Pancreas (tissue), 10 donors: ENCODE results near the gene IRF4. TPM values are rescaled to one million over a fixed set of nuclear protein-coding genes. Genes with fewer than 3 reads are reported as not detected.

Experiments
- ATAC-seq, 4 donors: fragments of 200-7000 bp; cut with Tn5 transposase; one replicate each; pipeline versions ENCODE4 v1.8.0 to v1.9.1; 2020; ENCODE audit warnings: mild to moderate bottlenecking in 4 of 4, moderate library complexity in 4 of 4
- DNase-seq, 6 donors: peaks; one replicate each; pipeline ENCODE4 v3.0.0-alpha.2; 2020
- FAIRE-seq: peaks from 2 replicates; lab custom pipeline; 2012; peaks lifted over from hg19 to GRCh38; lab: Jason Lieb, UNC
- H3K27ac ChIP-seq, 4 donors: fragments of 200-600 bp; sonication (generic); 1 replicate in 3 of 4; 2 replicates in 1 of 4; pipeline versions ENCODE4 v1.5.0 to v1.8.0; 2020
- H3K27me3 ChIP-seq, 4 donors: fragments of 200-600 bp; one replicate each; pipeline ENCODE4 v1.8.0; 2021
- H3K36me3 ChIP-seq, 3 donors: fragments of 200-600 bp; sonication (generic) in 1 of 3; one replicate each; pipeline versions ENCODE4 v1.5.0 to v1.8.0; 2020 to 2021
- H3K4me1 ChIP-seq, 3 donors: fragments of 200-600 bp; one replicate each; pipeline ENCODE4 v1.8.0; 2021
- H3K4me3 ChIP-seq, 4 donors: fragments of 200-600 bp; sonication (generic) in 2 of 4; one replicate each; pipeline versions ENCODE4 v1.5.0 to v1.8.0; 2020 to 2021
- H3K9me3 ChIP-seq, 4 donors: fragments of 200-600 bp; one replicate each; pipeline ENCODE4 v1.8.0; 2021
- WGBS, 2 donors: extraction: QIAGEN DNeasy Blood & Tissue Kit; methylation state at CpG; one replicate each; pipeline ENCODE4 v1.1.7; 2013; 5-methylcytosine and 5-hydroxymethylcytosine counted together
- intact Hi-C, 3 donors: fragments of 100-400 bp; cut with DNase I; formaldehyde crosslinking; loops; one replicate each; pipeline versions ENCODE4 v1.11.1 to v1.14.2; 2022
- polyA plus RNA-seq, 2 donors: library from polyadenylated mRNA; stranded (reverse); fragments of 200-250 nt; gene quantifications; one replicate each; pipeline ENCODE4 v1.2.3, GENCODE V29; 2013
- total RNA-seq, 6 donors: library from RNA; stranded (reverse); fragmentation: NEBNext Ultra II Directional in 4 of 6; extraction: Animal tissue kit (Norgen Biotek cat#: 25700) in 4 of 6; gene quantifications; one replicate each; pipeline versions ENCODE4 v1.2.1 to v1.2.4, GENCODE V29; 2021 to 2023
- TF ChIP-seq, protein P1 (sequence below), 4 donors: fragments of 200-600 bp; sonication (generic) in 3 of 4; IDR thresholded peaks; one replicate each; pipeline versions ENCODE4 v1.5.0 to v1.8.0; 2021; ENCODE audit warnings: antibody characterized with exemption in 4 of 4
- donor health status: healthy with polysubstance abuse.
- donor health status: DM: no; HTN: no; CAD: no; lungs with moderate emphysema.
- donor health status: DM: no; HTN: no; CAD: no.
- donor health status: control.
- donor health status: control.
- donor health status: Bipolar disorder and iron deficiency.
- donor health status: DM: yes; HTN: yes; CAD: no.
- donor health status: DM: no; HTN: no; CAD: no.
- donor health status: DM: no; HTN: no; CAD: no.
- donor health status: DM: yes; HTN: yes; CAD: no.

The IRF4 gene
- total and polyA plus RNA-seq, 8 donors, result 0.04 to 3.8 (median 0.44) TPM

DNA sequence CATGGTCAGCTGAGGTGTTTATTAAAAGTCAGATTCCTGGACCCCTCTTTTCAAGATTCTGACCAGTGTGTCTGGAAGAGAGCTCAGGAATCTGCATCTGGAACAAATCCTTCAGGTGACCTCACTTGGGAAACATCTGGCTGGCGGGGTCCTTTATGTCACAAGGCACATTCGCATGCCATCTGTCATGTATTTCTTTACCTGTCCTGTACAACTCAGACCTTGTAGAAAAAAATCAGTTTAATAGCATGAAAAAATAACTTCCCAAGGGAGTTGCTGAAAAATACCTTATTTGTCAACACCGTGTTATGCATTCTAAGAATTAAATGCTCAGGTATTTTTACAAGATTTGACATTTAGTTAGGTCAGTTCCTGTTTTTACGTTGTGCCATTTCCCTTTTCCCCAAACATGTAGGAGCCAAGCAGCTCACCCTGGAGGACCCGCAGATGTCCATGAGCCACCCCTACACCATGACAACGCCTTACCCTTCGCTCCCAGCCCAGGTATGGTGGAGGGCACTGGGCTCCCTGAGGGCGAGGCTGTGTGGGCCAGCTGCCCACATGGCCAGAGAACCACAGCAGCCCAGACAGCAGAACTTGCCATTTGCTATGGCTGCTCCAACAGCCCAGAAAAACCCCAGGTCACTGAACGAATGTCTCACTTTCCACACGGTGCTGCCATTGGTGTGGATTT is 4.0 kb downstream of the IRF4 start:
- H3K27me3 ChIP-seq, result peaks cover 0 to 40% (median 7%) of the 10 kb centered on the region in 4 donors
- no peak for FAIRE-seq

GRCh38 chr6:396126-396520 is 4.6 kb downstream of the IRF4 start:
- TF ChIP-seq, protein P1, sequence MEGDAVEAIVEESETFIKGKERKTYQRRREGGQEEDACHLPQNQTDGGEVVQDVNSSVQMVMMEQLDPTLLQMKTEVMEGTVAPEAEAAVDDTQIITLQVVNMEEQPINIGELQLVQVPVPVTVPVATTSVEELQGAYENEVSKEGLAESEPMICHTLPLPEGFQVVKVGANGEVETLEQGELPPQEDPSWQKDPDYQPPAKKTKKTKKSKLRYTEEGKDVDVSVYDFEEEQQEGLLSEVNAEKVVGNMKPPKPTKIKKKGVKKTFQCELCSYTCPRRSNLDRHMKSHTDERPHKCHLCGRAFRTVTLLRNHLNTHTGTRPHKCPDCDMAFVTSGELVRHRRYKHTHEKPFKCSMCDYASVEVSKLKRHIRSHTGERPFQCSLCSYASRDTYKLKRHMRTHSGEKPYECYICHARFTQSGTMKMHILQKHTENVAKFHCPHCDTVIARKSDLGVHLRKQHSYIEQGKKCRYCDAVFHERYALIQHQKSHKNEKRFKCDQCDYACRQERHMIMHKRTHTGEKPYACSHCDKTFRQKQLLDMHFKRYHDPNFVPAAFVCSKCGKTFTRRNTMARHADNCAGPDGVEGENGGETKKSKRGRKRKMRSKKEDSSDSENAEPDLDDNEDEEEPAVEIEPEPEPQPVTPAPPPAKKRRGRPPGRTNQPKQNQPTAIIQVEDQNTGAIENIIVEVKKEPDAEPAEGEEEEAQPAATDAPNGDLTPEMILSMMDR (IDR thresholded peaks at IDR 0.05), result no peak
- Histone ChIP-seq H3K4me1 (peaks cover 0 to 9% (median 0%) of the 10 kb centered on the region in 3 donors), H3K4me3 (no peak overlapping the region), H3K27me3 (peaks cover 0 to 34% (median 5%) of the 10 kb centered on the region in 4 donors), H3K27ac (no peak overlapping the region), H3K9me3 (no peaks in the 10 kb centered on the region), H3K36me3 (no peaks in the 10 kb centered on the region)
- intact Hi-C loops, result no loop called here
- no peak for DNase-seq
- 73 to 87% methylated on average over 6 of the region's 6 CpGs for WGBS, 2 donors
- FAIRE-seq, result no peak
- ATAC-seq, result no peak

More for the DNA sequence above, 4.0 kb downstream of the IRF4 start:
- Histone ChIP-seq H3K4me1 (peaks cover 0 to 12% (median 0%) of the 10 kb centered on the region in 3 donors), H3K27ac (no peak overlapping the region), H3K36me3 (no peaks in the 10 kb centered on the region), H3K4me3 (no peak overlapping the region), H3K9me3 (no peaks in the 10 kb centered on the region)
- intact Hi-C loops, result no loop called here
- DNase-seq (no peak), ATAC-seq (no peak)
- TF ChIP-seq, protein P1 (IDR thresholded peaks at IDR 0.05), result no peak
- 56 to 60% methylated on average over 10 of the region's 10 CpGs for WGBS, 2 donors

DNA sequence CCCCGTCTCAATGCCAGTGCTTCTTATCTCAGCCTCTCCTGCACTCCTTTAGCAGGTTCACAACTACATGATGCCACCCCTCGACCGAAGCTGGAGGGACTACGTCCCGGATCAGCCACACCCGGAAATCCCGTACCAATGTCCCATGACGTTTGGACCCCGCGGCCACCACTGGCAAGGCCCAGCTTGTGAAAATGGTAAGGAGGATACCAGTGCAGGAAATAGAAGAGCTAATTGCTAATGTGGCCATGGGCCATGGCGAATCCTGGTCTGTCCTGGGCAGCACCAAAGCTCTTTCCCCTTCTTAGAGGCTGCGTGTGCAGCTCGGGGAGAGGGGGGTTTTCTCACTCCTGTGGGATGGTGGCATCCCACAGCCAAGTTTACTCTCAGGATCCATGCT is 5.5 kb downstream of the IRF4 start:
- Histone ChIP-seq H3K36me3 (no peaks in the 10 kb centered on the region), H3K27me3 (peaks cover 0 to 25% (median 2%) of the 10 kb centered on the region in 4 donors), H3K4me1 (peaks cover 0 to 7% (median 0%) of the 10 kb centered on the region in 3 donors), H3K27ac (no peak overlapping the region), H3K9me3 (no peaks in the 10 kb centered on the region), H3K4me3 (no peak overlapping the region)
- intact Hi-C loops, result no loop called here
- TF ChIP-seq, protein P1 (IDR thresholded peaks at IDR 0.05), result no peak
- no peak for FAIRE-seq
- no peak for DNase-seq
- no peak for ATAC-seq
- WGBS, 2 donors, result 70 to 77% methylated on average over 12 to 13 of the region's 13 CpGs

DNA sequence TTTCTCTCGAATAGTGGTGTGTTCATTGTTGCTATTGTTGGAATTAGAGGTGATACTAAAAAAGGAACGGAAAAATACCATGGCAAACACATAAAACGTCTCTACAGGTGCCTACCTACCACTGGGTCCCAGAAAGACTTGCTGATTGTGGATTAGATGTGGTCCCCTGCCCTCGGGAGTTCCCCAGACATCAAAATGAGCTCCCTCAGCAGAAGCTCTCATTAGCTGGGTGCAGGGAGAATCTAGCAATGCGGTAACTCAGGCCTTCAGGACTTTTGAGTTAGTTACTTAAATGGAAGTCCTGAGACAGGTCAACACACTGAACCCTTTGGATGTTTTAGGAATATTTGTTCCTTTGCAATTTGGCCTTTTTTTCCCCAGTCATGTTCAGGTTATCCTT is 6.1 kb downstream of the IRF4 start:
- peaks cover 0 to 1% (median 0%) of the 10 kb centered on the region in 3 donors for H3K4me1 ChIP-seq
- no peak overlapping the region for H3K27ac ChIP-seq
- FAIRE-seq (no peak), ATAC-seq (no peak), DNase-seq (no peak)
- peaks cover 0 to 20% (median 0%) of the 10 kb centered on the region in 4 donors for H3K27me3 ChIP-seq
- no peak overlapping the region for H3K4me3 ChIP-seq
- intact Hi-C loops, result no loop called here
- H3K36me3 ChIP-seq, result no peaks in the 10 kb centered on the region
- 46 to 64% methylated on average over 5 of the region's 5 CpGs for WGBS, 2 donors
- H3K9me3 ChIP-seq, result no peaks in the 10 kb centered on the region
- TF ChIP-seq, protein P1 (IDR thresholded peaks at IDR 0.05), result no peak

- TF ChIP-seq, protein P1 (IDR thresholded peaks at IDR 0.05), result no peak
- H3K4me1 ChIP-seq, result no peaks in the 10 kb centered on the region
- DNase-seq (no peak), FAIRE-seq (no peak), ATAC-seq (no peak)
- 74 to 81% methylated on average over 2 of the region's 2 CpGs for WGBS, 2 donors
- no peak overlapping the region for H3K27ac ChIP-seq
- H3K36me3 ChIP-seq, result no peaks in the 10 kb centered on the region
- intact Hi-C loops, result no loop called here
- peaks cover 0 to 20% (median 0%) of the 10 kb centered on the region in 4 donors for H3K27me3 ChIP-seq
- no peaks in the 10 kb centered on the region for H3K9me3 ChIP-seq
- H3K4me3 ChIP-seq, result no peak overlapping the region
Observed at GRCh38 chr6:398065-398464, 6.5 kb downstream of the IRF4 start.
